NAMALWA (cell line): ENCODE measurements around the gene ALG8.
A peak's percentile ranks its signal among the peaks of the same experiment; 100 is the strongest.
"Not testable (repeated sequence)": the region's sequence is repeated elsewhere in the genome, so short reads cannot be mapped to it uniquely, and the experiment has no call there.

Source experiments
- DNase-seq: peaks from one replicate; pipeline ENCODE4 v3.0.0-alpha.2; 2015; ENCODE audit warnings: low spot score

The ALG8 gene

GRCh38 chr11:78139422-78140391 is at the start of gene ALG8:
ALG8 (minus strand) TSS chr11:78139626; CDS start chr11:78139588, 38 bp downstream.
- peak; percentile 98 for DNase-seq

DNA sequence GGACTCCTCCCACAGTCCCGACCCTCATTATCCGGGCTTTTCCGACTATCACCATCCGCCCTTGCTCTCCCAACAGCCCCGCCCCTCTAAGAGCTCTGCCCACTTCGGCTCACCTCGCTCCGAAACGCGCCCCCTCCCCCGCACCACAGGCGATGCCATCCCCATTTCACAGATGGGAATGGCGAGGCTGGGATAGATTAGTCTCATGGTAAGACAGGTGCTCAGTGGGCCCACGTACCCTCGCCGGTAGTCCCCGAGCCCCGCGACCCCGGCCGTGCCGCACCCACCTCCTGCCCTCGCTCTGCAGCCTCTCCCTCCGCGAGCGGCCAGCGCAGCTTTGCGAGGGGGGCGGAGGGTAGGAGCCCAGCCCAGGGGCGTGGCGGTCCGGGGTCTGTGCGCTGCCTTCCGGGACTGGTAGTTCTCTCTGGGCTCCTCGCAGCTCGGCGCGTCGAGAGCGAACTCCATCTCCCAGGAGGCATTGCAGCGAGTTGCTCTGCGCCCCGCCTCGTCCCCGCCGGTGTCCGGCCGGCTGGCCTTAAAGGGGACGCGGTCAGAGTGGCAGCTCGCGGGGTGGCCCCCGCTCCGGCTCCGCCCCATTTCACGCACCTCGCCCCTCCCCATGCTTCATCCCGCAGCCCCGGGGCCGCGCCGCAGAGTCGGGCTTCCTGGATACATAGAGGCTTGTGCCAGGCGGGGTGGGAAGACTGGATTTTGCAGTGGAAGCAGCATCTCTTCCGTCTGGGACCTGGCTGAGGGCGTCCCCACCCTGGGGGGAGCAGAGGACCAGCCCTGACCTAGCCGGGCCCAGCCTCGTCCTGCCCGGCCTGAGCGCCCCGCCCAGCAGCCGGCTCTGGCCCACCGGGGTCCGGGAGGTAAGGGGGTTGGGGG is 49.1 kb upstream of the ALG8 start, which contains the start of the genes KCTD21 and USP35:
Gene KCTD21, minus strand, starts transcription at position 341 of the 888 bp plus-strand sequence. CDS start 14,072 bp downstream, outside the sequence.
Gene USP35, plus strand, starts transcription at position 634 of the 888 bp plus-strand sequence. CDS start 7,327 bp downstream, outside the sequence.
- peak; percentile 96 for DNase-seq

GRCh38 chr11:78187366-78188285 is 48.2 kb upstream of the ALG8 start:
- DNase-seq, result no peak

- no peak for DNase-seq
These were observed 41.8 kb upstream of the ALG8 start for GRCh38 chr11:78181185-78181584.

- DNase-seq, result no peak
These were observed 41.3 kb upstream of the ALG8 start for GRCh38 chr11:78180751-78181150.

DNA sequence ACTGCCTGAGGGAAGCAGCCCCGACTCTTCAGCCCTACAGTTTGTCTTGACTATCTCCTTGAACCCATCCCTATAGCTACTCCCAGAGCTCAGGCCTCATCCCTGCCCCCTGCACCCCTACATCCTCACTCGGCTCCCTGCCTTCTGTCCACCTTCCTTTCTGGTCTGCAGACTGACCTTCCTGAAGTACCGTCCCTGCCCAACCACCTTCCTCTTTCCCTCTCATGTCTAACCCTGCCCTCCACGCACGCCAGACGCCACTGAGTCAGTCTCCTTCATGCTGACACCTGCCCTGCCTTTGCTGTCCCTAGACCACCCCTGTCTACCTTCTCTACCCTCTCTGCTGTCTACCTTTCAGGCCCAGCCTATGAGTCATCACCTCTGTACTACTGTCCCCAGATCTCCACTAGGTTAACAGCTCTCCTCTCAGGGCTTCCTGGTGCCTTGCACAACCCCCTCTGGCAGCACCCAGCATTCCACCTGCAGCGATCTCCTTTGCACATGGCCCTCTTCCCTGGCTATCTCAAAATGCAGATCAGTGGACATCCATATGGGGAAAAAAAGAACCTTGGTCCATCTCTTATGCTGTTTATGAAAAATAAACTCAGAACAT is 40.1 kb upstream of the ALG8 start:
- DNase-seq, result no peak

DNA sequence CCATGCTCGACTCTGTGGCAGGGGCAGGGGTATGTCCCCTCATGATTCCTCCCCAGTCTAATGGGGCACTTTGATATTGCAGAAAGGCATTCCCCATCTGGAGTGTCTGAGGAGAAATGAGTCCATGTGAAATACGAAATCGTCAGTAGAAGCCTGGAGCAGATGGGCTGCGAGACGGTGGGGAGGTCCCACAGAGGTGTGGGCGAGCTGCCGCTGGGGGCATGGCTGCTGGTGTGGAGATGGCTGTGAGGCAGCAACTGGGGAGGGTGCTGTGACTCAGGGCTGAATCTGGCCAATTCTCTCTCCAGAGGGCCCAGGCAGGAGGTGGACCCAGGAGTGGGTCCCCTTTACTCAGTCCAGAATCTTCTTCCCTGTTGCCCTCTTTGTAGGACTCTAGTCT is 37.8 kb upstream of the ALG8 start:
- no peak for DNase-seq

DNA sequence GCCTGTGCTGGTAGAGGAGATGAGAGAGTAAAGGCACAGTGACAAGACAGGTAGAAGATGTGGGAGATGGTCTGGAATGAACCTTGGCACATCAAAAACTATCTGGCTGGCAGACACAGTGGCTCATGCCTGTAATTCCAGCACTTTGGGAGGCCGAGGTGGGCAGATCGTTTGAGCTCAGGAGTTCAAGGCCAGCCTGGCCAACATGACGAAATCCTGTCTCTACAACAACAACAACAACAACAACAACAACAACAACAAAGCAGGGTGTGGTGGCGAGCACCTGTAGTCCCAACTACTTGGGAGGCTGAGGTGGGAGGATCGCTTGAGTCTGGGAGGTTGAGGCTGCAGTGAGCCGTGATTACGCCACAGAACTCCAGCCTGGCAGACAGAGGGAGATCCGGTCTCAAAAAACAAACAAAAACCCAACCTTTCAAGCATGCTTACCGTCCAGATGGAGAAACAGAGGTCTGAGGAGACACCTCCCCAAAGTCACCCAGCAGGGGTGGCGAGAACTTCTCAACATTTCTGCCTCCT is 37.2 kb upstream of the ALG8 start:
- DNase-seq, result no peak

DNA sequence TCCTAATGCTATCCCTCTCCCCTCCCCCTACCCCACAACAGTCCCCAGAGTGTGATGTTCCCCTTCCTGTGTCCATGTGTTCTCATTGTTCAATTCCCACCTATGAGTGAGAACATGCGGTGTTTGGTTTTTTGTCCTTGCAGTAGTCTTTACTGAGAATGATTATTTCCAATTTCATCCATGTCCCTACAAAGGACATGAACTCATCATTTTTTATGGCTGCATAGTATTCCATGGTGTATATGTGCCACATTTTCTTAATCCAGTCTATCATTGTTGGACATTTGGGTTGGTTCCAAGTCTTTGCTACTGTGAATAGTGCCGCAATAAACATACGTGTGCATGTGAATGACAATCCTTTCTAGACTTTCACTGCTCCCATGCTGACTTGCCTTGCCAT is 36.4 kb upstream of the ALG8 start:
- DNase-seq, result not testable (repeated sequence)

GRCh38 chr11:78171951-78172350 is 32.5 kb upstream of the ALG8 start:
- DNase-seq, result no peak

DNA sequence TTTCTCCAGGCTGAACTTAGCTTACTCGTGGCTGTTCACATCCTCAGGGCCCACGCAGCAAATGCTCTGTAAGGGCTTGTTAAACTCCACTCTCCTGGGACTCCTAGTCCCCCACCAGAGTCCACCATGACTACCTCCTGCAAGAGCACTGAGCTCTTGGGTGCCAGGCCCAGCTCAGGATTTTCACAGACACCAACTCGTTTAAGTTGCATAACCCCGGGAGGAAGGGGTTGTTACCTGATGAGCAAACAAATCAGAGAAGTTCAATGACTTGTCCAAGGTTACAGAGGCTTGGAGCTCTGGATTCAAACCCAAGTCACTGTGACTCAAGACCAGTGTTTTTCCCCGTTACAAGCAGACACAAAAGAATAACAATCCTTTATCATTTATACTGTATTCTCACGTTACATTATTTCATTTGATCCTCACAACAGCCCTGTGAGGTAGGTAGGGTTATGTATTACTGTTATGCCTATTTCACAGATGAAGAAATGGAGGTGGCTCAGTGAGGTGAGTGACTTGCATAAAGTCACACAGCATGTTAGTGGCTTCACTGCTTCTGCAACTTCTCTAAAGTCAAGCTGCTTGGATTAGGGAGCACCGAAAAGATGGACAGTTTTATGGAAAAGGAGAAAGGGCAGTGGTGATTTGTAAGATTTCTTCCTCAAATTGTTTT is 31.6 kb upstream of the ALG8 start:
- DNase-seq, result no peak

GRCh38 chr11:78170413-78170812 is 31.0 kb upstream of the ALG8 start:
- no peak for DNase-seq

DNA sequence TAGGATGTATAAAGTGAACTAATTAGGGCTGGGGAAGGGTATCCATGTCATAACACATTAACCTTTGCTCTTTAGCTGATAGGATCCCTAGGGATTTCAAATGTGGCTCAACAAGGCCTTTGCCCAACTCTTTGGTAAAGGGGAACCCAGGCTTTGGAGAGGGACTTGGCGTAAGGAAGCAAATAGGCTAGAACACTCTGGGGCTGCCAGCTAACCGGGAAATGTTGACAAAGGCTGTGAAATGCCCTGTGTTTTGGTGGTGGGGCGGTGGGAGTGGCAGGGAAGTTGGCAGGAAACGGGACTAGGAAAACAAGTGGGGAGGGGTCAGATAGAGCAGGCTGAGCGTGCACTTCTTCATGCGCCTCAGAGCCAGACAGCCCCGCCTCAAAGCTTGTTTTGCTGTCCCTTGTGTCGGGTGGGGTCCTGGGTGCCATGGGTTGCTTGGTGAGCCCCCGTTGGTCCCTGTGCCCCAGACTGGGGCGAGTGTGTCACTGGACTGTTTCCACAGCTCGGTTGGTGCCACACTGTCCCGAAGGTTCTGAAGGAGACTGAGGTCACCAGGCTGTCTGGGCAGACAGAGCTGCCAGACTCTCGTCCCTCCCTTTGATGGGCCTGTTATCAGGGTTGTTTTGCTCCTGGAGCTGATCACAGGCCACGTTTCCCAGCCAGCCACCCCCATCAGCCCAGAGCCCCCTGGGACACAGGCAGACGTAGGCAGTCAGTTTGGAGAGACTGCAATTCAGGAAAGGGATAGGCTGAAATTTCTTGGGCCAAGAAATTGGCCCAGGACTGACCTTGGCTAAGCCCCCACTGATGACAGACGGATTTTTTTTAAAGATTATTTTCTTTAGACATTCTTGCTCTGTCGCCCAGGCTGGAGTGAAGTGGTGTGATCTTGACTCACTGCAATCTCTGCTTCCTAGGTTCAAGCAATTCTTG is 29.4 kb upstream of the ALG8 start:
- no peak for DNase-seq

DNA sequence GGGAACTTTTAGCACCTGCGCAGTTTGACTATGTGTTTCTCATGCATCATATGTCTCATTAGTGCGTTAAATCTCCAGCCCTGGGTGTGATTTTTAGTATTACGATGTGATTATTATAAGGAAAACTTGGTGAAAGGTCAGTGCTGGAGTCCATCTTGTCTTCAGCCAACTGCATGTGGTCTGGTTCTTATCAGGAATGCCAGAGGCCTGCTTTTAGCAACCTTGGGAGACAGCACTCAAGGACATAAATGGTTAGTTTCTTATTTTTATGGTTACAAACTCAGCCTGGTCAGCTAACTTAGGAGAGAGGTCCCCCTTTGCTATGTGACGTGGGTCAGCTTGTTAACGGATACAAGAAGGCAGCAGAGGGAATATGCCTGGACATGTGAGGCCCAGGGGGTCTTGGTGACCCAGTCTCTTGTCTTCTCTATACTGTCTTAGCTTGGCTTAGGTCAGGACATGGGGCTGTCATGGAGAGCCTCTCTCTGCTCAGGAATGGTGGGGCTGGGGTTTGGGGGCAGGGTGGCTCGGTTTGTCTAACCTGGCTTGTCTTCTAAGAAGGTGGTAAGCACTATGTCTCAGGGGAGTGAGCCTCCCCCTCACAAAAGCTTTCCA is 27.5 kb upstream of the ALG8 start:
- no peak for DNase-seq

DNA sequence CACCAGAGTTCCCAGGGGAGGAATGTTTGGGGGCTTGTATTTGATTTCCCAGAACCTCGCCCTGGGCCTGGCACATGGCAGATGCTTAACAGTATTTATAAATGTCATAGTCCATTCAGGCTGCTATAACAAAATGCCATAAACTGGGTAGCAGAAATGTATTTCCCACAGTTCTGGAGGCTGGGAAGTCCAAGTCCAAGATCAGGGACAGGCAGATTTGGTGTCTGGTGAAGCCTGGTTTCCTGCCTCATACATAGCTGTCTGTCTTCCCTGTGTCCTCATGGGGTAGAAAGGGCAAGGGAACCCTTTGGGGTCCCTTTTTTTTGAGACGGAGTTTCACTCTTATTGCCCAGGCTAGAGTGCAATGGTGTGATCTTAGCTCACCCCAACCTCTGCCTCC is 25.0 kb upstream of the ALG8 start:
- DNase-seq, result no peak

- no peak for DNase-seq
These were observed 24.4 kb upstream of the ALG8 start for GRCh38 chr11:78163828-78164227.

- no peak for DNase-seq
These were observed 22.5 kb upstream of the ALG8 start for GRCh38 chr11:78161962-78162371.

- DNase-seq, result no peak
These were observed 21.9 kb upstream of the ALG8 start for GRCh38 chr11:78161346-78161745.
